ENCODE data around the gene NFAT5.

NFAT5 gene

DNA sequence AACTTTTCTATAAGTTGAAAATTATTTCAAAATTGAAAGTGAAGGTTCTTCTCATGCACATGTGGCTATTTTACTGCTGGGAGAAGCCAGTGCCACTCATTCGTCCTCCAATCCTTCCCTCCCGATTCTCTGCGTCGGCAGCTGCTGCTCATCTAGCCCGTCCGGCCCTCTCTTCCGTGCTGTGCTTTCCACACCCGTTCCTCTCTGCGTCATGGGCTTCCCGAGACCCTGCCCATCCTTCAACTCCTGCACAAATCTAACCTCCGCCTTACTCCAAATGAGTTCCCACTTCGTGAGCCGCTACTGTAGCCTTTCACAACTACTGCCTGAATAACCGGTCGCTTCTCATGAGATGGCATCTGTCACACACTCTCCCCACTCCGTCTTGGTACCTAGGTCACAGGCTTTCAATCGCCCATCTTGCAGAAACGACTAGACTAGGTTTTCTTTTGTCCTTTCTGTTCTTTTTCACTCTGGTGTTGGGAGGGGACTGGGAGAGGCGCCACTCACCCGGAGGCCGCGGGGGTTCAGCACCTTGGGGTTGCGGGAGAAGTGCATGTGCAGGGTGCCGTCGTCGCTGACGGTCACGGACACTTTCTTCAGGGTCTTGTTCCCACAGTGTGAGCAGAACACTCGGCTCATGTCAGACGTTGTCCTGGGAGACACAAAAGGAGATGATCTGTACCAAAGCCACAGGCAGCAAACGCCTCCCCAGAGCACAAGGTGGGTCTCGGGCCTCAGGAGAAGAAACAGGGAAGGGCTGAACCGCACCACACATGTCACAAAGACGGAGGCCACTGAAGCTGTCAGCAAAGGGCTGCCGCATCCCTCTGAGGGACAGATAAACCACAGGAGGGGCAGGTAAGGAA, 178.8 kb downstream of the NFAT5 start:
- no peak for DNase-seq

DNA sequence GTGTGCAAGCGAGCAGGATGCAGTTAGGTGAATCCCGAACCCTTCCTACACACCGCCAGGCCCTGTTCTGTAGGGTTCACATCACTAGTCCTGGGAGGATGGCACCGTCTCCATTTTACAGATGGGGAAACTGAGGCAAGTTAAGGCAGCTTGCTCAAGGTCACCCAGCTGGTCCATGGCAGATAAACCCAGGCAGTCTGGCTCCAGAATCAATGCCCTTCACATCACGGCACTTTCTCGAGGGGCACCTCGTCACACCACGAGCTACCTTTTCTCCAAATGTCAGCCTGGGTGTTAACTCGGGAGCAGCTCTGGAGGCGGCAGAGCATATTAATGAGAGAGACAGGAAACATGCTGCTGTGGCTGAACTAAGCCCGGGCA, 179.5 kb downstream of the NFAT5 start:
- no peak for DNase-seq

DNA sequence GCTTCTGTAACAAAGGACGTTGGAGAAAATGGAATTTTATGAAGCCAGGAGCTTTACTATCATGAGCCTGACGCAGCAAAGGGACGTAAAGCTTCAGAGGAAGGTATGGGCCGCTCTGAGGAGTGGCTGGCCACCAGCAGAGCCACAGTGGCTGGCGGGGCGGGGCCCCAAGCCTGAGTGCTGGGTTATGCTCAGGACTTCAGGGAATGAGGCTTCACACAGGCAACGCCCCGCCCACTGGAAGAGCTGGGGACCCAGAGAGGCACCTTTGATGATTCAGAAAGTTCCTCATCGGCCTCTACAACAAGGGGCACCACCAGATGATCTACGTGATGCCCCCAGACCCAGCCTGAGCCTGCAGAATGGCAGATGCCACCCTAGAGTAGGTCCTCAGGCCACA, 180.2 kb downstream of the NFAT5 start:
- DNase-seq, result no peak

DNA sequence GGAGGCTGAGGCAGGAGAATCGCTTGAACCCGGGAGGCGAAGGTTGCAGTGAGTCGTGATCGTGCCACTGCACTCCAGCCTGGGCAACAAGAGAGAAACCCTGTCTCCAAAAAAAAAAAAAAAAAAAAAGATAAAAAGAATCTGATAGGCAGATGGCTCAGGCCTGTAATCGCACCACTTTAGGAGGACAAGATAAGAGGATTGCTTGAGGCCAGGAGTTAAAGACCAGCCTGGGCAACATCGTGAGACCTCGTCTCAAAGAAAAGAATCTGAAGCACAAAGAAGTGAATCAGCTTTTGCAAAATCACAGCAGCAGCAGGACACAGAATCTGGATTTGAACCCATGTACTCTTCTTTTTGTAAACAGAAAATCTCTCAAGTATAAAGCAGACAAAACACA, 181.3 kb downstream of the NFAT5 start:
- DNase-seq, result no peak

DNA sequence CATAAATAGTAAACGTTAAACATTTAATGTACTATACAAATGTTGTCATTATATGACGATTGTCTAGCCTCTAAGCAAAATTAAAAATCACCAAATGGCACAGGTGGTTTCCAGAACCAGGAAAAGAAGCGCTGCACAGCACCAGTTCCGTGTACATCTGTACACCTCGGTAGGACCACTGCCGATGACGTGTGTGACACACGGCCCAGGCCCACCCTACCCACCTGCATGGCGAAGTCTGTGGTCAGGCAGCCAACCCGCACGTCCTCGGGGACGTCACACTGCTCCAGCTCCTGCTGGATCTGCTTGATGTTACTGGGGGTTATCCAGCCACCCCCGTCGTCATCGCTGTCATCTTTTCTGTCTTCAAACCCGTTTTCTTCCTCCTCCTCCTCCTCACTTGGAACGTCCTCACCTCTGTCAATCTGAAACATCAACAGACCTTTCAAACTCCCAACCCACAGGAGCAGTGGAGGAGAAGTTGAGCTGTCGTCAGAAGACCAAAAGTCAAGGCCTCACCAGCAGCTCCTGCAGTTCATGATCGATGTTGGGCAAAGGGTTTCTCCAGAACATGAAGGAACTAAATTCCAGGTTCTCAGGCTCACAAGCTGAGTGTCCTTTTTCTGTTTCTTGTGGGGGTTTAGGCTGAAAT, 183.1 kb downstream of the NFAT5 start:
- DNase-seq, result no peak

DNA sequence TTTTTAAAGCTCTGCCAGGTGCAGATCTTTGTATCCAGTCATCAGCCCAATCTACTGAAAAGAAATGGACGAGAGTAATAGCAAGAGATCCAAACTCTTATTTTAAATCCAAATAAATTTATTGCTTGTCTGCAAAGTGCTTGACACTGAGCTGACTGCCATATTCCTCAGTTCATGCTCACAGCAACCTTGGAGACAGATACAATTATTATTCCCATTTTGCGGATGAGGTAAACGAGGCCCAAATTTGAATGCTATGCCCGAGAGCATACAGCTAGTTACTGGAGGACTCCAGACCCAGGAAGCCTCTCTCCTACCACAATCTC, 188.3 kb downstream of the NFAT5 start:
- DNase-seq, result no peak
